Activated CD4-positive, alpha-beta T cell treated with anti-CD3 and anti-CD28 coated beads, Interleukin-2, amount 50 U/mL, for 4 hours (primary cell): ENCODE measurements around the gene CYLD.

Source experiments
- DNase-seq, 2 experiments: peaks; one replicate each; pipeline ENCODE4 v3.0.0-alpha.2; 2020

Gene CYLD

GRCh38 chr16:50711862-50712559, 29.9 kb upstream of the CYLD start:
- no peak for DNase-seq

GRCh38 chr16:50712560-50712898, 29.4 kb upstream of the CYLD start:
- DNase-seq, result no peak

GRCh38 chr16:50712956-50713355, 28.9 kb upstream of the CYLD start:
- no peak for DNase-seq

- DNase-seq, result no peak
These were observed 24.8 kb upstream of the CYLD start for GRCh38 chr16:50717091-50717490.

- no peak for DNase-seq
These were observed 24.4 kb upstream of the CYLD start for GRCh38 chr16:50717494-50717893.

GRCh38 chr16:50718061-50718760, 23.7 kb upstream of the CYLD start:
- no peak for DNase-seq

GRCh38 chr16:50718761-50719400, 23.0 kb upstream of the CYLD start:
- DNase-seq, result no peak

GRCh38 chr16:50719401-50720337, 22.2 kb upstream of the CYLD start:
- DNase-seq, result no peak

GRCh38 chr16:50721549-50722404, 20.1 kb upstream of the CYLD start:
- DNase-seq, result no peak

- DNase-seq, result no peak
These were observed 19.5 kb upstream of the CYLD start for GRCh38 chr16:50722405-50722737.

- DNase-seq, result no peak
These were observed 18.9 kb upstream of the CYLD start for GRCh38 chr16:50722960-50723359.

- no peak for DNase-seq
These were observed 17.6 kb upstream of the CYLD start for GRCh38 chr16:50724306-50724705.

GRCh38 chr16:50731130-50731988, 10.5 kb upstream of the CYLD start:
- DNase-seq, result no peak

GRCh38 chr16:50731989-50732832, 9.7 kb upstream of the CYLD start:
- DNase-seq, result no peak

- DNase-seq, result no peak
These were observed 8.4 kb upstream of the CYLD start for GRCh38 chr16:50733468-50733867.

- DNase-seq, result no peak
These were observed 6.2 kb upstream of the CYLD start for GRCh38 chr16:50735629-50736122.

- DNase-seq, result no peak
These were observed 5.4 kb upstream of the CYLD start for GRCh38 chr16:50736448-50736847.

GRCh38 chr16:50737420-50737959, 4.4 kb upstream of the CYLD start:
- no peak for DNase-seq

- no peak for DNase-seq
These were observed 2.9 kb upstream of the CYLD start for GRCh38 chr16:50739031-50739430.

- no peak for DNase-seq
These were observed 1.1 kb upstream of the CYLD start for GRCh38 chr16:50740736-50741135.
